ENCODE data around the gene TPP1. TPM values are rescaled to one million over a fixed set of nuclear protein-coding genes. Genes with fewer than 3 reads are reported as not detected.
A peak's percentile ranks its signal among the peaks of the same experiment; 100 is the strongest.

TPP1 gene
- polyA plus RNA-seq: 163 TPM

DNA sequence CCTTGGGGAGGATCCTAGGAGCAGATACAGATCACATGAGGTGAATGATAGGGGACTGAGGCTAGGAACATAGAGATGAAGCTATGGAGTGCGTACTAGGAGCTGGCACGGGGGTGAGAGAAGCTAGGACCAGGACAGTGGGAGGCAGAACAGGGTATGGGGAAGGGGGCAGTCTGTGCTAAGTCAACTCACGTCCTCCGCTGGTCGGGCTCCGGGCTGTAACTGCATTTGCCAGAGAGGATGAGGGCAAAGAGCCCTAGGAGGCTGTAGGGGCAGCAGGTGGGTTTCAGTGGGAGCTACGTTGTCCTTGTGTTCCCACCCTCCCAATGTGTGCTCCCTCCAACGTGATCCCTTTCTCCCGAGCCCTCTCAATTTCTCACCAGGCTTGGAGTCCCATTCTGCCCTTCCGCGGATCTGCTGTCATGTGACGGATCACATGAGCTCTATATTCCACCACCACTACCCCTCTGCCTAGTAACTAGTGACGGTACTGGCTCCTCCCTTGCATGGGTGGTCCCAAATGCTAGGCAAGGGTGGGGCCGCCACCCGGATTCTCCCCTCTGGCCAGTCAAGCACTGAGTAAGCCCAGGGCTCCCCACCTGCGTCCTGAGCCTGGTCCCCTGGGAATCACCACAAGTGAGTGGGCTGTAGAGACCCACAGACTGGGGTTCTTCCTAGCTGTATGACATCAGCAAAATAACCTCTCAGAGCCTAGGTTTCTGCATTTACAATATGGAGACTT, at the start of gene TPP1:
Gene TPP1, minus strand, starts transcription at position 419 of the 742 bp plus-strand sequence. Its CDS starts 22 bp downstream, at position 397.
- Mint-ChIP-seq H3K27ac (no peak within 1 kb of the TSS), H3K36me3 (peaks cover 2% of the 10 kb centered on the region), H3K4me3 (no peak within 1 kb of the TSS), H3K27me3 (no peaks in the 10 kb centered on the region), H3K4me1 (peaks cover under 1 to 10% (median 9%) of the 10 kb centered on the region in 3 donors), H3K9me3 (no peaks in the 10 kb centered on the region)

DNA sequence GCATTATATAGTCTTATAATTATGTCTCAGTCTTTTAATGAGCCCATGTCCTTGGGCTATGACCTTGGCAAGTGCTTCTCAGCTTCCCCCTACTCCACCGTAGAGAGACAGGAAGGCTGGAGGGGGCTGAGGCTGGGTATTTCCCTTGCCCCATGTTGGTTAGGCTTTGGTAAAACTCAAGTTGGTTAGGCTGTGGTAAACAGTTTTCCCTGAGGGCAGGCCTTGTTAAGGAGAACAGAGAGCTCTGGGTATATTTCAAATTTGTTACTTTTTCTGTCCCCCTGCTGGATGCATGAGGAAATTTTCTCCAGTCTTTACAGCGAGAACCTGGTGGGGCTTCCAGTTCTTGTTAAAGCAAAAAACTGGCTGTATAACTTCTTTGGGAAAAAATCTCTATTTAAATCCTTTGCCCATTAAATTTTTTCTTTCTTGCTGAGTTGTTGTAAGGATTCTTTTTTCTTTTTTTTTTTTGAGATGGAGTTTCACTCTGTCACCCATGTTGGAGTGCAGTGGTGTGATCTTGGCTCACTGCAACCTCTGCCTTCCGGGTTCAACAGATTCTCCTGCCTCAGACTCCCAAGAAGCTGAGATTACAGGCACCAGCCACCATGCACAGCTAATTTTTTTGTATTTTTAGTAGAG, 48.6 kb upstream of the TPP1 start:
- peaks cover 0 to 10% (median 6%) of the 10 kb centered on the region in 3 donors for H3K4me1 Mint-ChIP-seq
- peak overlapping the region in 1 of 3 donors; percentile 21 for H3K27ac Mint-ChIP-seq
- H3K9me3 Mint-ChIP-seq: no peaks in the 10 kb centered on the region

DNA sequence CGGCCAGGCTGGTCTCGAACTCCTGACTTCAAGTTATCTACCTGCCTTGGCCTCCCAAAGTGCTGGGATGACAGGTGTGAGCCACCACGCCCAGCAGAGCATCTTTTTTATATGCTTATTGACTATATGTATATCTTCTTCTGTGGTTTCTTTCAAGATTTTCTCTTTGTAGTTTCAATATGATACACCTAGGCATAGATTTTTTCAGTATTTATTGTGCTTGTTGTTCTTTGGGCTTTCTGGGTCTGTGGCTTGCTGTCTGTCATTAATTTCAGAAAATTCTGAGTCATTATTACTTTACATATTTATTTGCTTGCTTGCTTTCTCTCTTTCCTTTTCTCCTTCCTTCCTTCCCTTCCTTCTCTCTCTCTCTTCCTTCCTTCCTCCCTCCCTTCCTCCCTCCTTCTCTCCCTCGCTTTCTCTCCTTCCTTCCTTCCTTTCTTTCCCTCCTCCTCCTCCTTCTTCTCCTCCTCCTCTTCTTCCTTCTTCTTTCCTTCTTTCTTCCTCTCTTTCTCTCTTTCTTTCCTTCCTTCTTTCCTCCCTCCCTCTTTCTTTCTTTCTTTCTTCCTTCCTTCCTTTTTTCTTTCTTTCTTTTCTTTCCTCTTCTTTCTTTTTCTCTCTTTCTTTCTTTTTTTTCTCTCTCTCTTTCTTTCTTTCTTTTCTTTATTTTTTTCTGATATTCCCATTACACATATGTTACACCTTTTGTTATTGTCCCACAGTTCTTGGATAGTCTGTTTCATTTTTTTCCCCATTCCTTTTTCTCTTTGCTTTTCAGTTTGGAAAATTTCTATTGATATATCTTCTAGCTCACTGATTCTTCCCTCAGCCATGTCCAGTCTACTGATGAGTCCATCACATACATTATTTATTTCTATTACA, 47.3 kb upstream of the TPP1 start:
- H3K27me3 Mint-ChIP-seq: no peaks in the 10 kb centered on the region
- peak overlapping the region in 1 of 3 donors; percentile 5 for H3K27ac Mint-ChIP-seq

More for the DNA sequence above, 48.6 kb upstream of the TPP1 start:
- no peaks in the 10 kb centered on the region for H3K27me3 Mint-ChIP-seq
- peaks cover 4% of the 10 kb centered on the region for H3K36me3 Mint-ChIP-seq
- H3K4me3 Mint-ChIP-seq: no peak overlapping the region

DNA sequence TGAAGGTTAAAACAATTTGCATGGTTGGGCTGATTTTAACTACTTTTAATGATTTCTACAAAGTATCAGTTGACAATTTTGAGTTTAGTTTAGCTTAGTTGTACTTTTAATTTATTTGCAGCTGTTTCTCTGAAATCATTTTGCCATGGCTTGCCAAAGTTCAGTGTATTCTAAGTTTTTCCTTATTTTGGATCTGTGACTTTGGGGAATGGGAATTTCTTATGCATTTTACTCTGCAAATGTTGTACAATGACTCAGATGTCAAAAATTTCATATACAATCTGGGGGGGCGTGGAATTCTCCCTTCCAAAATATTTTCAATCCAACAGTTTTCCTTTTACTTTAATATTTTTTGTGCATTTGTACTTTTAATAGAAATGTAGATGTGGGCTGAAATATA, 45.3 kb upstream of the TPP1 start:
- Mint-ChIP-seq H3K36me3 (no peaks in the 10 kb centered on the region), H3K4me3 (no peak overlapping the region), H3K27me3 (no peaks in the 10 kb centered on the region), H3K4me1 (peaks cover 0 to 8% (median 4%) of the 10 kb centered on the region in 3 donors), H3K27ac (no peak overlapping the region), H3K9me3 (no peaks in the 10 kb centered on the region)

More for the DNA sequence above, 47.3 kb upstream of the TPP1 start:
- Mint-ChIP-seq H3K9me3 (no peaks in the 10 kb centered on the region), H3K36me3 (no peaks in the 10 kb centered on the region), H3K4me3 (no peak overlapping the region), H3K4me1 (peaks cover 0 to 8% (median 4%) of the 10 kb centered on the region in 3 donors)

DNA sequence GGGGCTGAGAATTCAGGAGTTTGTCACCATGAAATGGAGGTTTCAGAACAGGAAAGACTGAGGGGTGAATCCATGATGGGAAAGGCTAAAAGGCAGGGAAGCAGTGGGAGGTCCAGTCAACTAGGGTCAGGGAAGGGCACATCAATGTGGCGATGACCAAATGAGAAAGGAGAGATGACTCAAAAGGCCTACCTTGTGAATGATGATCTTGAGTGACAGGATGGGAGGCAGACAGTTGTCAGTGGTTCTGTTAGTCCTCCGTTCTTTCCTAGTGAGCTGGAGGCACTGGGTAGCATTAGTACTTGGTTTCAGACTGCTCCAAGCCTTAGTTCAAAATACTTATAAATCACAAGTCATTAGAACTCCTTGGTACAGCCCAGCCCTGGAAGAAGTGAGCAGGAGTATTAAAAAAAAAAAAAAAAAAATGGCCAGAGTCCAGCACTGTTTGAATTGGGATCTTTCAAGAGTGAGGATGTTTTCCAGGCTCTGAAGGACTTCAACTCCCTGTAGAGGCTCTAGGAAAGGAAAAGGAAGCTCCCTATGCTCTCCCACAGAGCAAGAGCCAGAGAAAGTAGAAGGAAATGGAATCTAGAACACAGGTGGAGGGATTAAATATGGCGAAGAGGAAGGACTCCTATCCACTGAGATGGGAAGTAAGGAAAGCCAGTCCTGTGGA, 44.7 kb upstream of the TPP1 start:
- H3K4me3 Mint-ChIP-seq: peak overlapping the region in 1 of 4 donors; percentile 12
- H3K4me1 Mint-ChIP-seq: peaks cover 0 to 8% (median 4%) of the 10 kb centered on the region in 3 donors
- H3K27ac Mint-ChIP-seq: peak overlapping the region in 1 of 3 donors; percentile 83
- H3K36me3 Mint-ChIP-seq: no peaks in the 10 kb centered on the region
- H3K27me3 Mint-ChIP-seq: no peaks in the 10 kb centered on the region
- H3K9me3 Mint-ChIP-seq: no peaks in the 10 kb centered on the region

DNA sequence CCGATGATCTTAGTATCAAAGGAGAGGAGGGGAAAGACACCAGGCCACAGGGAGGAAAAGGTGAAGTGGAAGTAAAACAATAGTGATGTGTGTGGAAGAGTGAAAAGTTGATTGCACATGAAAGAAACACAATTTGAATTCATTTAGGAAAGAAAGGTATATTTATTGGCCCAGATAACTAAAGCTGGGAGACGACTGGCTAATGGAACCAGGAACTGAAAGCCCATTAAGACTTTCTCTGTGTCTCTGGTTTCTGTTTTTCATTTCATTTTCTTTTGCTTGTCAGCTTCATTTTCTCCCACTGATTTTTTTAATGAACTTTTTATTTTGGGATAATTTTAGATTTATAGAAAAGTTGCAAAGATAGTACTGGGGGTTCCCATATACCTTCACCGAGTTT, 41.5 kb upstream of the TPP1 start:
- no peaks in the 10 kb centered on the region for H3K36me3 Mint-ChIP-seq
- H3K27ac Mint-ChIP-seq: no peak overlapping the region
- peaks cover 13% of the 10 kb centered on the region for H3K27me3 Mint-ChIP-seq
- no peaks in the 10 kb centered on the region for H3K4me1 Mint-ChIP-seq
- H3K4me3 Mint-ChIP-seq: no peak overlapping the region
- no peaks in the 10 kb centered on the region for H3K9me3 Mint-ChIP-seq

DNA sequence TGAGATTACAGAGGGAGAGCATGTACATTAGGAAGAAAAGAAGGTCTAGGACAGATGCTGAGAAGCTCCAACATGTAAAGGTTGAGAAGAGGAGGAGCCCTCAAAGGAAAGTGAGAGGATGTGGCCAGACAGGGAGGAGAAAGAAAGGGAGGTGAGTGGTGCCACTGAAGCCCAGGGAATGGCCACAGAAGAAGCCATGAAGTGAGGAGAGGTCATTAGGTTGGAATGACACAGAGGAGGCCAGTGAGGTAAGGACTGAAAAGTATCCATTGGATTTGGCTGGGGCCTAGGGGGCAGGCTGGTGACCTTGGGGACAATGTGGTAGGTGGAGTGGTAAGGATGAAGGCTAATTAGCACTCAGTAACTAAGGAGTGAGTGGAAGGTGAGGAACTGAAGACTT, 39.4 kb upstream of the TPP1 start:
- Mint-ChIP-seq H3K27me3 (peaks cover 13% of the 10 kb centered on the region), H3K4me3 (no peak overlapping the region), H3K9me3 (no peaks in the 10 kb centered on the region), H3K36me3 (no peaks in the 10 kb centered on the region), H3K4me1 (no peaks in the 10 kb centered on the region), H3K27ac (no peak overlapping the region)

DNA sequence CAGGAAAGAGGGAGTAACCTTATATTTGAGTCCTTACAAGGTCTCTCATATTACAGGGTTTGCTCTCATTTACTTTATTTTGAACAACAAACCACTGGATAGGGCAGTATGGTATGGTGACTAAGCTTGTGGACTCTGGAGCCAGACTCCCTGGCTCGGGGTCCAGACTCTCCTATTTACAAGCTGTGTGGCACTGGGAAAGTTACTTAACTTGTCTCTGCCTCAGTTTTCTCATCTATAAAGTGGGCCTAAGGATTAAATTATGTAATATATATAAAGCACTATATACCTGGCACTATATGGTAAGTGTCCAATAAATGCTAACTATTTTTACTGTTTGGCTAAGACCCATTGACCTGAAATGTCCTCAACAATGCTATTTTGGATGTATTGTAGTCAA, 38.1 kb upstream of the TPP1 start:
- H3K27ac Mint-ChIP-seq: no peak overlapping the region

DNA sequence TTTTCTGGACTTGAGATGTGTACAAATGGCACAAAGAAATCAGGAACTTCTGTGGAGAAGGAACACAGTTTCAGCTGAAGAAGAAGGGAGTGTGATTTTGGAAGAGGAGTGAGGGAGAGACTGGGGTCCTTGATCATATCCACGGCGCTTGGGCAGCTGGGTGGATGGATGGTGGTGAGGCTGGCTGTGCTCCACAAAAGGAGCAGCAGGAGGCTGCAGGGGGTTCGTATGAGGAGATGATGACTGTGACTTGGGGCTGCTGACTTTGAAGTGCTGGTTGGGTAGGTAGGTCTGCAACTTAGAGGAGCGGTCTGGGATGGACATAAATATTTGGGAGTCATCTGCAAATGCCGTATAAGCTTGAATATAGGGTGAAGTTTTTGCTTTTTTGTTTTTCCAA, 37.7 kb upstream of the TPP1 start:
- no peaks in the 10 kb centered on the region for H3K4me1 Mint-ChIP-seq
- H3K27me3 Mint-ChIP-seq: peaks cover 13% of the 10 kb centered on the region
- H3K9me3 Mint-ChIP-seq: no peaks in the 10 kb centered on the region
- H3K27ac Mint-ChIP-seq: no peak overlapping the region
- H3K36me3 Mint-ChIP-seq: no peaks in the 10 kb centered on the region
- H3K4me3 Mint-ChIP-seq: peak overlapping the region; percentile 38 to 69 (median 56)

More for the DNA sequence above, 38.1 kb upstream of the TPP1 start:
- Mint-ChIP-seq H3K4me1 (no peaks in the 10 kb centered on the region), H3K36me3 (no peaks in the 10 kb centered on the region), H3K4me3 (peak overlapping the region in 3 of 4 donors; percentile 46 to 69 (median 51)), H3K9me3 (no peaks in the 10 kb centered on the region), H3K27me3 (peaks cover 13% of the 10 kb centered on the region)

DNA sequence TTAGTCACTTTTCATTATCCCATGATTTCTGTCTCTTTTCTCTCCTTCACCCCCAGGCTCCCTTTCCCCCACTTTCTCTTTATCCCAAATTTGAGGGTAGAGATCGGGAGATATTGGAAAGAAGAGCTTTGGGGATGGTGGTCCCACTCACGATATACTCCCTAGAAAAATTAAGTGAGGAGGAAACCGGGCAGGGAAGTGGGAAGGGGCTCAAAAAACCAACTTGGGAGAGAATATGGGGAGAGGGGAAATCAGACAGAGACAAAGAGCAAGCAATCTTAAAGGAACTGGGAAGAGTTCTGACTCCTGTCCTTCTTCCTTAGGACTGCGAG, 37.3 kb upstream of the TPP1 start:
- H3K27me3 Mint-ChIP-seq: peaks cover 13% of the 10 kb centered on the region
- no peaks in the 10 kb centered on the region for H3K36me3 Mint-ChIP-seq
- no peaks in the 10 kb centered on the region for H3K4me1 Mint-ChIP-seq
- no peak overlapping the region for H3K27ac Mint-ChIP-seq
- peak overlapping the region in 3 of 4 donors; percentile 46 to 76 (median 65) for H3K4me3 Mint-ChIP-seq
- no peaks in the 10 kb centered on the region for H3K9me3 Mint-ChIP-seq

DNA sequence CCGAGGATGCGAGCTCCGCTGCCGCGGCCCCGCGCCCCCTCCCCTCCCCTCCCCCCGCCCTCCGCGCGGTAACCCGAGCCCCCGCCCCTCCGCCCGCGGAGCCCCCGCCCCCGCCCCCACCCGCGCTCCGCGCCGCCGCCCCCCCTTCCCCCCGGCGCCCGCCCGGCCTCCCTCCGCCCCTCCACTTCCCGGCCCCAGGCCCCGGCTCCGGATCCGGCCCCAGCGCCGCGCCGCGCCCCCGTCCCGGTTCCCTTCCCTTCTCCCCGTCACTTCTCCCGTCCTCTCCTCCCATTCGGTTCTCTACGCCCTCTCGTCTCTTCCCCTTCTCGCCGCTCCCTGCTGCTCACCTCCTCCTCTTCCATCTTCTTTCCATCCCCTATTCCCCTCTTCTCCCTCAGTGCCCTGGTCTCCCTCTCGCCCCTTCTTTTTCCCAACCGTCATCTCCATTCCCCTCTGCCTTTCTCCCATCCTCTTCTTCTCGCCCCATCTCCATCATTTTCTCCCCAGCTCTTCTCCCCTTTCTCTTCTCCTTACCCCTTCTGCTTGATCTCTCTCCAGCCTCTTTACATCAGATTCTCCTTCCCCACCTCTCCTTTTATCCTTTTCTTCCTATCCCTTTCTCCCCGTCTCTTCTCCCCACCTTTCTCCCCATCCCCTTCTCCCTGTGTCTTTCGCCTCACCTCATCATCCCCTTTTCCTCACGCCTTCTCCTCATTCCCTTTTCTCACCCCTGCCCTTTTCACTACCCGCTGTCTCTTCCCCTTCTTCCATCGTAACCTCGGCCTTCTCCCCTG, 36.8 kb upstream of the TPP1 start, which contains the start of gene DCHS1:
Gene DCHS1, minus strand, starts transcription at position 20 of the 794 bp plus-strand sequence. CDS start 14,196 bp downstream, outside the sequence.
- Mint-ChIP-seq H3K27me3 (peaks cover 13% of the 10 kb centered on the region), H3K4me3 (peak within 1 kb of the TSS; percentile 17 to 76 (median 56)), H3K4me1 (no peaks in the 10 kb centered on the region), H3K9me3 (no peaks in the 10 kb centered on the region), H3K36me3 (no peaks in the 10 kb centered on the region), H3K27ac (no peak within 1 kb of the TSS)

DNA sequence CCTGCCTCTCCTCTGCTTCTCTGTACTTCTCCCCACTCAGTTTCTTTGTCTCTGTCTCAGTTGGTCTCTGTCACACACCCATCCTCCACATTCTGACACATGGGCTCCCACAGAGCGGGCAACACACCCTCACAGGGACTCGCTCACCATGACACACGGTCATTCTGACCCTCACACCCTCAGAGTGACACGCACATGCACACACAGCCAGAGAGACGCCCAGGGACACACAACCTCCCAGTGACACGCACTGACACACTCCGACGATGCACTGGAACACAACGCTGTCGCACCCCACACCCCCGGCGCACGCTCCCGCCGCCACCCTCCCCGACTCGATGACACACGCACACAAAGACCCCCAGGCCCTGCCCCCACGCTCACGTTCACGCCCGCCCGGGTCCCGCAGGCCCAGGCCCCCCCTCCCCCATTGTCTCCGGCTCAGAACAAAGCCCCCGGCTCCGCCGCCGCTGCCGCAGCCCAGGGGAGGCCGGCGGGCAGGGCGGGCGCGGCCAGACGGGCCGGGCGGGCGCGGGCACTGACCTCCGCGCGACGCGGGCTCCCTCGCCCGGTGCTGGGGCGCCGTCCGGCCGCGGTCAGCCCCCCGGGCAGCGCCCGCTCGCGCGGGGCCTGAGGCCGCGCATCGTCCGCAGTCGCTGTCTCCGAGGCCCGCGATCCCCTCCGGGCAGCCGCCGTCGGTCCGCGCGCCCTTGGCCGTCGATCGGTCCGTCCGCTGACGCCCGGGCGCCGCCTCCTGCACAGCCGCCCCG, 36.0 kb upstream of the TPP1 start:
- Mint-ChIP-seq H3K9me3 (no peaks in the 10 kb centered on the region), H3K4me1 (no peaks in the 10 kb centered on the region), H3K36me3 (no peaks in the 10 kb centered on the region), H3K4me3 (no peak overlapping the region), H3K27ac (no peak overlapping the region), H3K27me3 (peaks cover 13% of the 10 kb centered on the region)

DNA sequence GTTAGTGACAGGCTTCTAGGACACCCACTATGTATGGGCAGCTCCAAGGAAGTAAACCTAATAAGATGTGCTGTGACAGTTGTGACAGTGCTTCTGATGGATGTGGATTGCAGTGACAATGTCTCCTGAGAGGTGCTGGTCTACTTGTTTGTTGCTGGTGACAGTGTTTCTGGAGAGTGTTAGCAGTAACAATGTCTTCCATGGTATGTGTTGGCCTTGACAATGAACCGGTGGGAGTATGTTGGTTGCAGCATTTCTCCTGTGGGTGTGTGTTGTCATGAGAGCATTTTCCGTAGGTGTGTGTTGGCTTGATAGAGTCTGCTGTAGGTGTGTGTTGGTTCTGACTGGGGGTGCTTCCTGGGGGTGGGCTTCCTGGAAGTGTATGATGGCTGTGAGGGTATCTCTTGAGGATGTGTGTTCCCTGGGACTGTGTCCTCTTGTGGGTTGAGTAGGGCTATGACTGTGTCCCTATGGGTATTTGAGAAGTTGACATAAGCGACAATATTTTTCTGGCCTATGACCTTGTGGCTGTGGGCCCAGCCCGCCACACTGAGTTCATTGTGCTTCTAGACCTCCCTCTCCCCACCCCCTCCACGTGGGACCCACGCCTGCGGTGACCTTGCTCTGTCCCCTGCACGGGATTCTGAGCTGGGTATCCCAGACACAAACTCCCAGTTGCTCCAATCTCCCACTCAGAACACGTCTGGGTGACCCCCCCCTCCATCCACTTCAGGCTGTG, 35.2 kb upstream of the TPP1 start:
- Mint-ChIP-seq H3K9me3 (no peaks in the 10 kb centered on the region), H3K36me3 (no peaks in the 10 kb centered on the region), H3K4me1 (no peaks in the 10 kb centered on the region), H3K4me3 (no peak overlapping the region), H3K27ac (no peak overlapping the region), H3K27me3 (peaks cover 13% of the 10 kb centered on the region)

Measured in IgD-negative memory B cell (primary cell).